ENCODE measurements around the gene PARD6B. TPM values are rescaled to one million over a fixed set of nuclear protein-coding genes. Genes with fewer than 3 reads are reported as not detected.

Gene PARD6B
- total and polyA plus RNA-seq, 2 of the 13 experiments (the other 11 are each of a cell fraction or from before 2014, with no cell fraction given) = 6.9 to 22.2 TPM

DNA sequence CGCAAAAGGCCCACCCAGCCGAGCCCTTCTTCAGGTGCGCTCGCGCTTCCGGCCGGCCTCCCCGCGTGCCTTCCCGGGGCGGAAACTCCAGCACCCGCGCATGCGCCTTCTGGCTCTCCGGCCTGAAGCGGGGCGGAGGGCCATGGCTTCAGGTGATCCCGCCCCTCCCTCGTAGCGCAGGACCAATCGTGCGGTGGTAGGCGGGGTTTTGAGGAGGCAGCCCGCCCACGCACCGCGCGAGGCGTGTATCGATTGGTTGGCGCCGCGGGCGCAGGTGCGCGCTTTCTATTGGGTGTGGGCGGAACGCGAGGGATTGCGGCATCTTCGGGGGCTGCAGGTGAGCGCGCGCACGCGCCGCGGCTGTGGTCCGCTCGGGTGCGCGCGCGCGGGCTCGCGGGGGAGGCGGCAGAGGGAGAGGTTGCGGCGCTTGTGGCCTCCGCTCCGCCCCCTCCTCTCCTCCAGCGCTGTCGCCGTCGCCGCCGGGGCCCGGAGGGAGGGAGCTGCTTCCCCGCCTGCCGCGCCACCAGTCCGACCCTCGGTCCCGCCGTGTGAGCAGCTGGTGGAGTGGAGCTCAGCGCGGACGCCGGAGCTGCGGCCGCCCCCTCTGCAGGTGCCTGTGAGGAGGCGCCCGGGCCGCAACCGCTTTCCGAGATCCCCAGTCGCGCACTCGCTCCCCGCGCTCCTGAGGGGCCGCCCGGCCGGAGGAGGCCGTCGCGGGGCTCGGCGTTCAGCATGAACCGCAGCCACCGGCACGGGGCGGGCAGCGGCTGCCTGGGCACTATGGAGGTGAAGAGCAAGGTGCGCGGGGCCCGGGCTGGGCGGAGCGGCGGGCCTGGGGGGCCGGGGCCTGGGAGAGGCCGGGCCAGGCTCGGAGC, at the start of gene PARD6B (continued):
- TF ChIP-seq, protein P1, sequence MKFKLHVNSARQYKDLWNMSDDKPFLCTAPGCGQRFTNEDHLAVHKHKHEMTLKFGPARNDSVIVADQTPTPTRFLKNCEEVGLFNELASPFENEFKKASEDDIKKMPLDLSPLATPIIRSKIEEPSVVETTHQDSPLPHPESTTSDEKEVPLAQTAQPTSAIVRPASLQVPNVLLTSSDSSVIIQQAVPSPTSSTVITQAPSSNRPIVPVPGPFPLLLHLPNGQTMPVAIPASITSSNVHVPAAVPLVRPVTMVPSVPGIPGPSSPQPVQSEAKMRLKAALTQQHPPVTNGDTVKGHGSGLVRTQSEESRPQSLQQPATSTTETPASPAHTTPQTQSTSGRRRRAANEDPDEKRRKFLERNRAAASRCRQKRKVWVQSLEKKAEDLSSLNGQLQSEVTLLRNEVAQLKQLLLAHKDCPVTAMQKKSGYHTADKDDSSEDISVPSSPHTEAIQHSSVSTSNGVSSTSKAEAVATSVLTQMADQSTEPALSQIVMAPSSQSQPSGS (CRISPR knock-in tag; IDR thresholded peaks at IDR 0.05) = 0 out of 2 replicates have a peak, but pooled peaks have one; percentile 8
- TF ChIP-seq, protein P2, sequence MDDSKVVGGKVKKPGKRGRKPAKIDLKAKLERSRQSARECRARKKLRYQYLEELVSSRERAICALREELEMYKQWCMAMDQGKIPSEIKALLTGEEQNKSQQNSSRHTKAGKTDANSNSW (CRISPR knock-in tag; IDR thresholded peaks at IDR 0.05; ENCODE audit: borderline replicate concordance) = peak; percentile 93; the same call in 1 of the 2 replicates
- TF ChIP-seq MIER2 (CRISPR knock-in tag; IDR thresholded peaks at IDR 0.05) (peak; percentile 23; the same call in 1 of the 2 replicates), ZNF546 (CRISPR knock-in tag; conservative IDR thresholded peaks at IDR 0.05) (no peak), ZSCAN31 (CRISPR knock-in tag; IDR thresholded peaks at IDR 0.05; ENCODE audit: low read depth) (peak; percentile 23; the same call in 1 of the 2 replicates)
- TF ChIP-seq, protein P3, sequence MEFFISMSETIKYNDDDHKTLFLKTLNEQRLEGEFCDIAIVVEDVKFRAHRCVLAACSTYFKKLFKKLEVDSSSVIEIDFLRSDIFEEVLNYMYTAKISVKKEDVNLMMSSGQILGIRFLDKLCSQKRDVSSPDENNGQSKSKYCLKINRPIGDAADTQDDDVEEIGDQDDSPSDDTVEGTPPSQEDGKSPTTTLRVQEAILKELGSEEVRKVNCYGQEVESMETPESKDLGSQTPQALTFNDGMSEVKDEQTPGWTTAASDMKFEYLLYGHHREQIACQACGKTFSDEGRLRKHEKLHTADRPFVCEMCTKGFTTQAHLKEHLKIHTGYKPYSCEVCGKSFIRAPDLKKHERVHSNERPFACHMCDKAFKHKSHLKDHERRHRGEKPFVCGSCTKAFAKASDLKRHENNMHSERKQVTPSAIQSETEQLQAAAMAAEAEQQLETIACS (CRISPR knock-in tag; IDR thresholded peaks at IDR 0.05) = peak; percentile 99
- TF ChIP-seq, protein P4, sequence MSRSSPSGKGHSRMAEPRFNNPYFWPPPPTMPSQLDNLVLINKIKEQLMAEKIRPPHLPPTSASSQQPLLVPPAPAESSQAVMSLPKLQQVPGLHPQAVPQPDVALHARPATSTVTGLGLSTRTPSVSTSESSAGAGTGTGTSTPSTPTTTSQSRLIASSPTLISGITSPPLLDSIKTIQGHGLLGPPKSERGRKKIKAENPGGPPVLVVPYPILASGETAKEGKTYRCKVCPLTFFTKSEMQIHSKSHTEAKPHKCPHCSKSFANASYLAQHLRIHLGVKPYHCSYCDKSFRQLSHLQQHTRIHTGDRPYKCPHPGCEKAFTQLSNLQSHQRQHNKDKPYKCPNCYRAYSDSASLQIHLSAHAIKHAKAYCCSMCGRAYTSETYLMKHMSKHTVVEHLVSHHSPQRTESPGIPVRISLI (CRISPR knock-in tag; IDR thresholded peaks at IDR 0.05; ENCODE audit: borderline replicate concordance) = peak; percentile 57; the same call in 1 of the 2 replicates
- TF ChIP-seq, protein P5, sequence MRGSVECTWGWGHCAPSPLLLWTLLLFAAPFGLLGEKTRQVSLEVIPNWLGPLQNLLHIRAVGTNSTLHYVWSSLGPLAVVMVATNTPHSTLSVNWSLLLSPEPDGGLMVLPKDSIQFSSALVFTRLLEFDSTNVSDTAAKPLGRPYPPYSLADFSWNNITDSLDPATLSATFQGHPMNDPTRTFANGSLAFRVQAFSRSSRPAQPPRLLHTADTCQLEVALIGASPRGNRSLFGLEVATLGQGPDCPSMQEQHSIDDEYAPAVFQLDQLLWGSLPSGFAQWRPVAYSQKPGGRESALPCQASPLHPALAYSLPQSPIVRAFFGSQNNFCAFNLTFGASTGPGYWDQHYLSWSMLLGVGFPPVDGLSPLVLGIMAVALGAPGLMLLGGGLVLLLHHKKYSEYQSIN (CRISPR knock-in tag; IDR thresholded peaks at IDR 0.05; ENCODE audit: borderline replicate concordance) = no peak
- TF ChIP-seq, protein P6, sequence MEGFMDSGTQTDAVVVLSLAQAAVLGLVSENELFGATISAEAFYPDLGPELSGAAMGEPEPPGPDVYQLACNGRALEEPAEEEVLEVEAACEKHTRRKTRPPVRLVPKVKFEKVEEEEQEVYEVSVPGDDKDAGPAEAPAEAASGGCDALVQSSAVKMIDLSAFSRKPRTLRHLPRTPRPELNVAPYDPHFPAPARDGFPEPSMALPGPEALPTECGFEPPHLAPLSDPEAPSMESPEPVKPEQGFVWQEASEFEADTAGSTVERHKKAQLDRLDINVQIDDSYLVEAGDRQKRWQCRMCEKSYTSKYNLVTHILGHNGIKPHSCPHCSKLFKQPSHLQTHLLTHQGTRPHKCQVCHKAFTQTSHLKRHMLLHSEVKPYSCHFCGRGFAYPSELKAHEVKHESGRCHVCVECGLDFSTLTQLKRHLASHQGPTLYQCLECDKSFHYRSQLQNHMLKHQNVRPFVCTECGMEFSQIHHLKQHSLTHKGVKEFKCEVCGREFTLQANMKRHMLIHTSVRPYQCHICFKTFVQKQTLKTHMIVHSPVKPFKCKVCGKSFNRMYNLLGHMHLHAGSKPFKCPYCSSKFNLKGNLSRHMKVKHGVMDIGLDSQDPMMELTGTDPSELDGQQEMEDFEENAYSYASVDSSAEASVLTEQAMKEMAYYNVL (CRISPR knock-in tag; IDR thresholded peaks at IDR 0.05; ENCODE audit: borderline replicate concordance) = no peak
- TF ChIP-seq, protein P7, sequence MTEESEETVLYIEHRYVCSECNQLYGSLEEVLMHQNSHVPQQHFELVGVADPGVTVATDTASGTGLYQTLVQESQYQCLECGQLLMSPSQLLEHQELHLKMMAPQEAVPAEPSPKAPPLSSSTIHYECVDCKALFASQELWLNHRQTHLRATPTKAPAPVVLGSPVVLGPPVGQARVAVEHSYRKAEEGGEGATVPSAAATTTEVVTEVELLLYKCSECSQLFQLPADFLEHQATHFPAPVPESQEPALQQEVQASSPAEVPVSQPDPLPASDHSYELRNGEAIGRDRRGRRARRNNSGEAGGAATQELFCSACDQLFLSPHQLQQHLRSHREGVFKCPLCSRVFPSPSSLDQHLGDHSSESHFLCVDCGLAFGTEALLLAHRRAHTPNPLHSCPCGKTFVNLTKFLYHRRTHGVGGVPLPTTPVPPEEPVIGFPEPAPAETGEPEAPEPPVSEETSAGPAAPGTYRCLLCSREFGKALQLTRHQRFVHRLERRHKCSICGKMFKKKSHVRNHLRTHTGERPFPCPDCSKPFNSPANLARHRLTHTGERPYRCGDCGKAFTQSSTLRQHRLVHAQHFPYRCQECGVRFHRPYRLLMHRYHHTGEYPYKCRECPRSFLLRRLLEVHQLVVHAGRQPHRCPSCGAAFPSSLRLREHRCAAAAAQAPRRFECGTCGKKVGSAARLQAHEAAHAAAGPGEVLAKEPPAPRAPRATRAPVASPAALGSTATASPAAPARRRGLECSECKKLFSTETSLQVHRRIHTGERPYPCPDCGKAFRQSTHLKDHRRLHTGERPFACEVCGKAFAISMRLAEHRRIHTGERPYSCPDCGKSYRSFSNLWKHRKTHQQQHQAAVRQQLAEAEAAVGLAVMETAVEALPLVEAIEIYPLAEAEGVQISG (CRISPR knock-in tag; IDR thresholded peaks at IDR 0.05) = peak; percentile 78
- TF ChIP-seq, protein P8, sequence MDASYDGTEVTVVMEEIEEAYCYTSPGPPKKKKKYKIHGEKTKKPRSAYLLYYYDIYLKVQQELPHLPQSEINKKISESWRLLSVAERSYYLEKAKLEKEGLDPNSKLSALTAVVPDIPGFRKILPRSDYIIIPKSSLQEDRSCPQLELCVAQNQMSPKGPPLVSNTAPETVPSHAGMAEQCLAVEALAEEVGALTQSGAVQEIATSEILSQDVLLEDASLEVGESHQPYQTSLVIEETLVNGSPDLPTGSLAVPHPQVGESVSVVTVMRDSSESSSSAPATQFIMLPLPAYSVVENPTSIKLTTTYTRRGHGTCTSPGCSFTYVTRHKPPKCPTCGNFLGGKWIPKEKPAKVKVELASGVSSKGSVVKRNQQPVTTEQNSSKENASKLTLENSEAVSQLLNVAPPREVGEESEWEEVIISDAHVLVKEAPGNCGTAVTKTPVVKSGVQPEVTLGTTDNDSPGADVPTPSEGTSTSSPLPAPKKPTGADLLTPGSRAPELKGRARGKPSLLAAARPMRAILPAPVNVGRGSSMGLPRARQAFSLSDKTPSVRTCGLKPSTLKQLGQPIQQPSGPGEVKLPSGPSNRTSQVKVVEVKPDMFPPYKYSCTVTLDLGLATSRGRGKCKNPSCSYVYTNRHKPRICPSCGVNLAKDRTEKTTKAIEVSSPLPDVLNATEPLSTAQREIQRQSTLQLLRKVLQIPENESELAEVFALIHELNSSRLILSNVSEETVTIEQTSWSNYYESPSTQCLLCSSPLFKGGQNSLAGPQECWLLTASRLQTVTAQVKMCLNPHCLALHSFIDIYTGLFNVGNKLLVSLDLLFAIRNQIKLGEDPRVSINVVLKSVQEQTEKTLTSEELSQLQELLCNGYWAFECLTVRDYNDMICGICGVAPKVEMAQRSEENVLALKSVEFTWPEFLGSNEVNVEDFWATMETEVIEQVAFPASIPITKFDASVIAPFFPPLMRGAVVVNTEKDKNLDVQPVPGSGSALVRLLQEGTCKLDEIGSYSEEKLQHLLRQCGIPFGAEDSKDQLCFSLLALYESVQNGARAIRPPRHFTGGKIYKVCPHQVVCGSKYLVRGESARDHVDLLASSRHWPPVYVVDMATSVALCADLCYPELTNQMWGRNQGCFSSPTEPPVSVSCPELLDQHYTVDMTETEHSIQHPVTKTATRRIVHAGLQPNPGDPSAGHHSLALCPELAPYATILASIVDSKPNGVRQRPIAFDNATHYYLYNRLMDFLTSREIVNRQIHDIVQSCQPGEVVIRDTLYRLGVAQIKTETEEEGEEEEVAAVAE (CRISPR knock-in tag; IDR thresholded peaks at IDR 0.05; ENCODE audit: borderline replicate concordance) = no peak

Measured in HepG2 (cell line).